Embryonic facial prominence (tissue), 1 donor: ENCODE results near the gene TTLL11.

Experiments used
- DNase-seq: peaks from one replicate; pipeline ENCODE4 v3.0.0-alpha.2; 2016; ENCODE audit errors: extremely low spot score

The TTLL11 gene

GRCh38 chr9:122053064-122053463, 40.0 kb downstream of the TTLL11 start:
- DNase-seq: no peak

- no peak for DNase-seq
Observed at GRCh38 chr9:122051351-122052321, 41.5 kb downstream of the TTLL11 start.

GRCh38 chr9:122050167-122050566, 42.9 kb downstream of the TTLL11 start:
- no peak for DNase-seq

GRCh38 chr9:122042056-122042455, 51.1 kb downstream of the TTLL11 start:
- no peak for DNase-seq

- no peak for DNase-seq
Observed at GRCh38 chr9:122040561-122041242, 52.4 kb downstream of the TTLL11 start.

- no peak for DNase-seq
Observed at GRCh38 chr9:122039234-122039633, 53.9 kb downstream of the TTLL11 start.

- no peak for DNase-seq
Observed at GRCh38 chr9:122036988-122037387, 56.1 kb downstream of the TTLL11 start.

GRCh38 chr9:122036408-122036807, 56.7 kb downstream of the TTLL11 start:
- no peak for DNase-seq

GRCh38 chr9:122033775-122034373, 59.2 kb downstream of the TTLL11 start:
- no peak for DNase-seq

- no peak for DNase-seq
Observed at GRCh38 chr9:122032346-122032745, 60.8 kb downstream of the TTLL11 start.

- no peak for DNase-seq
Observed at GRCh38 chr9:122031776-122032175, 61.3 kb downstream of the TTLL11 start.

GRCh38 chr9:122031157-122031556, 62.0 kb downstream of the TTLL11 start:
- no peak for DNase-seq

- no peak for DNase-seq
Observed at GRCh38 chr9:122030357-122030756, 62.8 kb downstream of the TTLL11 start.

GRCh38 chr9:122029898-122030297, 63.2 kb downstream of the TTLL11 start:
- DNase-seq: no peak

- DNase-seq: no peak
Observed at GRCh38 chr9:122028089-122028488, 65.0 kb downstream of the TTLL11 start.

GRCh38 chr9:122020398-122020797, 72.7 kb downstream of the TTLL11 start:
- DNase-seq: no peak

GRCh38 chr9:122016744-122017143, 76.4 kb downstream of the TTLL11 start:
- no peak for DNase-seq

- no peak for DNase-seq
Observed at GRCh38 chr9:122016309-122016708, 76.8 kb downstream of the TTLL11 start.

GRCh38 chr9:122015170-122015821, 77.8 kb downstream of the TTLL11 start:
- no peak for DNase-seq

GRCh38 chr9:122011818-122012498, 81.2 kb downstream of the TTLL11 start:
- no peak for DNase-seq

- DNase-seq: no peak
Observed at GRCh38 chr9:122008559-122008958, 84.5 kb downstream of the TTLL11 start.
